ENCODE data around the gene CARD9. TPM values are rescaled to one million over a fixed set of nuclear protein-coding genes. Genes with fewer than 3 reads are reported as not detected.
"Not testable (repeated sequence)": the region's sequence is repeated elsewhere in the genome, so short reads cannot be mapped to it uniquely, and the experiment has no call there.

Gene CARD9
- total RNA-seq, 2 experiments from 2014 or later = 0.55 to 1.3 TPM

- no peaks in the 10 kb centered on the region for H3K9me3 Mint-ChIP-seq
- no peaks in the 10 kb centered on the region for H3K4me1 Mint-ChIP-seq
- no peaks in the 10 kb centered on the region for H3K36me3 Mint-ChIP-seq (ENCODE audit: low read depth)
- CTCF ChIA-PET = no interaction called here
- no peak for DNase-seq
- no peaks in the 10 kb centered on the region for H3K27me3 Mint-ChIP-seq
- no peak overlapping the region for H3K27ac Mint-ChIP-seq
- no peak overlapping the region for H3K4me3 Mint-ChIP-seq
- POLR2A ChIA-PET = no interaction called here
Measured at GRCh38 chr9:136355616-136356557, 17.6 kb downstream of the CARD9 start.

- ChIA-PET POLR2A (interaction anchor here (1.9 kb wide), 1 partner anchor 9 kb away, joined by 5 read pairs; the partner anchor contains the start of gene DNLZ), CTCF (no interaction called here)
- H3K27ac Mint-ChIP-seq = no peak overlapping the region
- DNase-seq = no peak
- H3K36me3 Mint-ChIP-seq (ENCODE audit: low read depth) = no peaks in the 10 kb centered on the region
- no peaks in the 10 kb centered on the region for H3K4me1 Mint-ChIP-seq
- H3K9me3 Mint-ChIP-seq = no peaks in the 10 kb centered on the region
- no peak overlapping the region for H3K4me3 Mint-ChIP-seq
- no peaks in the 10 kb centered on the region for H3K27me3 Mint-ChIP-seq
Measured at GRCh38 chr9:136354592-136355085, 18.8 kb downstream of the CARD9 start.

- no peaks in the 10 kb centered on the region for H3K27me3 Mint-ChIP-seq
- no peak overlapping the region for H3K27ac Mint-ChIP-seq
- H3K9me3 Mint-ChIP-seq = no peaks in the 10 kb centered on the region
- no peak overlapping the region for H3K4me3 Mint-ChIP-seq
- CTCF ChIA-PET = no interaction called here
- no peaks in the 10 kb centered on the region for H3K36me3 Mint-ChIP-seq (ENCODE audit: low read depth)
- no peaks in the 10 kb centered on the region for H3K4me1 Mint-ChIP-seq
- POLR2A ChIA-PET = interaction anchor here (1.0 to 1.9 kb wide), 2 partner anchors 9 to 31 kb away, joined by 3 to 5 read pairs; partner anchors contain the start of gene DNLZ
- no peak for DNase-seq
Measured at GRCh38 chr9:136353757-136354488, 19.5 kb downstream of the CARD9 start.

GRCh38 chr9:136353088-136353487 lies 20.4 kb downstream of the CARD9 start:
- Mint-ChIP-seq H3K27ac (no peak overlapping the region), H3K27me3 (no peaks in the 10 kb centered on the region), H3K9me3 (no peaks in the 10 kb centered on the region), H3K4me1 (no peaks in the 10 kb centered on the region), H3K4me3 (no peak overlapping the region), H3K36me3 (ENCODE audit: low read depth) (no peaks in the 10 kb centered on the region)
- POLR2A ChIA-PET = interaction anchor here (1.0 to 1.9 kb wide), 2 partner anchors 10 to 32 kb away, joined by 3 to 5 read pairs; partner anchors contain the start of gene DNLZ
- DNase-seq = no peak
- CTCF ChIA-PET = no interaction called here

- DNase-seq = no peak
- H3K9me3 Mint-ChIP-seq = no peaks in the 10 kb centered on the region
- no peaks in the 10 kb centered on the region for H3K36me3 Mint-ChIP-seq (ENCODE audit: low read depth)
- H3K4me1 Mint-ChIP-seq = no peaks in the 10 kb centered on the region
- CTCF ChIA-PET = no interaction called here
- H3K27me3 Mint-ChIP-seq = no peaks in the 10 kb centered on the region
- H3K27ac Mint-ChIP-seq = no peak overlapping the region
- no peak overlapping the region for H3K4me3 Mint-ChIP-seq
- POLR2A ChIA-PET = no interaction called here
Measured at GRCh38 chr9:136352682-136353081, 20.8 kb downstream of the CARD9 start.

GRCh38 chr9:136351868-136352267 lies 21.6 kb downstream of the CARD9 start:
- H3K27me3 Mint-ChIP-seq; H3K27ac Mint-ChIP-seq; DNase-seq; CTCF ChIA-PET; H3K4me1 Mint-ChIP-seq; POLR2A ChIA-PET; H3K36me3 Mint-ChIP-seq (ENCODE audit: low read depth); H3K9me3 Mint-ChIP-seq: not testable (repeated sequence)
- peak overlapping the region; percentile 17 for H3K4me3 Mint-ChIP-seq

- no peaks in the 10 kb centered on the region for H3K27me3 Mint-ChIP-seq
- no peaks in the 10 kb centered on the region for H3K36me3 Mint-ChIP-seq (ENCODE audit: low read depth)
- ChIA-PET CTCF (no interaction called here), POLR2A (no interaction called here)
- no peaks in the 10 kb centered on the region for H3K4me1 Mint-ChIP-seq
- H3K27ac Mint-ChIP-seq = no peak overlapping the region
- no peaks in the 10 kb centered on the region for H3K9me3 Mint-ChIP-seq
- DNase-seq = no peak
- H3K4me3 Mint-ChIP-seq = no peak overlapping the region
Measured at GRCh38 chr9:136351252-136351800, 22.1 kb downstream of the CARD9 start.

- Mint-ChIP-seq H3K36me3 (ENCODE audit: low read depth) (no peaks in the 10 kb centered on the region), H3K27ac (no peak overlapping the region), H3K4me1 (no peaks in the 10 kb centered on the region), H3K4me3 (no peak overlapping the region), H3K9me3 (no peaks in the 10 kb centered on the region), H3K27me3 (no peaks in the 10 kb centered on the region)
- ChIA-PET POLR2A (no interaction called here), CTCF (no interaction called here)
- DNase-seq = no peak
Measured at GRCh38 chr9:136349546-136349945, 23.9 kb downstream of the CARD9 start.

GRCh38 chr9:136348691-136349090 lies 24.8 kb downstream of the CARD9 start:
- H3K27ac Mint-ChIP-seq = no peak overlapping the region
- H3K4me1 Mint-ChIP-seq = no peaks in the 10 kb centered on the region
- H3K36me3 Mint-ChIP-seq (ENCODE audit: low read depth) = no peaks in the 10 kb centered on the region
- ChIA-PET CTCF (no interaction called here), POLR2A (no interaction called here)
- no peaks in the 10 kb centered on the region for H3K9me3 Mint-ChIP-seq
- no peaks in the 10 kb centered on the region for H3K27me3 Mint-ChIP-seq
- no peak for DNase-seq
- no peak overlapping the region for H3K4me3 Mint-ChIP-seq

- ChIA-PET POLR2A (no interaction called here), CTCF (no interaction called here)
- H3K27me3 Mint-ChIP-seq = no peaks in the 10 kb centered on the region
- DNase-seq = no peak
- H3K4me3 Mint-ChIP-seq = no peak overlapping the region
- H3K36me3 Mint-ChIP-seq (ENCODE audit: low read depth) = no peaks in the 10 kb centered on the region
- H3K9me3 Mint-ChIP-seq = no peaks in the 10 kb centered on the region
- no peak overlapping the region for H3K27ac Mint-ChIP-seq
- H3K4me1 Mint-ChIP-seq = no peaks in the 10 kb centered on the region
Measured at GRCh38 chr9:136347472-136348256, 25.8 kb downstream of the CARD9 start.

- POLR2A ChIA-PET = no interaction called here
- no peaks in the 10 kb centered on the region for H3K36me3 Mint-ChIP-seq (ENCODE audit: low read depth)
- CTCF ChIA-PET = no interaction called here
Measured at GRCh38 chr9:136346927-136347465, 26.5 kb downstream of the CARD9 start.

GRCh38 chr9:136346157-136346481 lies 27.4 kb downstream of the CARD9 start:
- H3K36me3 Mint-ChIP-seq (ENCODE audit: low read depth) = no peaks in the 10 kb centered on the region
- no peak overlapping the region for H3K27ac Mint-ChIP-seq
- DNase-seq = no peak
- POLR2A ChIA-PET = no interaction called here
- CTCF ChIA-PET = no interaction called here
- H3K4me1 Mint-ChIP-seq = no peaks in the 10 kb centered on the region
- no peaks in the 10 kb centered on the region for H3K27me3 Mint-ChIP-seq
- H3K4me3 Mint-ChIP-seq = no peak overlapping the region
- no peaks in the 10 kb centered on the region for H3K9me3 Mint-ChIP-seq

More at GRCh38 chr9:136346927-136347465, 26.5 kb downstream of the CARD9 start:
- H3K27ac Mint-ChIP-seq = no peak overlapping the region
- H3K9me3 Mint-ChIP-seq = no peaks in the 10 kb centered on the region
- no peaks in the 10 kb centered on the region for H3K27me3 Mint-ChIP-seq
- no peak overlapping the region for H3K4me3 Mint-ChIP-seq
- H3K4me1 Mint-ChIP-seq = no peaks in the 10 kb centered on the region
- DNase-seq = no peak
